Measurements from ENCODE around the gene PKD1L1.
A peak's percentile ranks its signal among the peaks of the same experiment; 100 is the strongest.
"Not testable (repeated sequence)": the region's sequence is repeated elsewhere in the genome, so short reads cannot be mapped to it uniquely, and the experiment has no call there.

The PKD1L1 gene, protein sequence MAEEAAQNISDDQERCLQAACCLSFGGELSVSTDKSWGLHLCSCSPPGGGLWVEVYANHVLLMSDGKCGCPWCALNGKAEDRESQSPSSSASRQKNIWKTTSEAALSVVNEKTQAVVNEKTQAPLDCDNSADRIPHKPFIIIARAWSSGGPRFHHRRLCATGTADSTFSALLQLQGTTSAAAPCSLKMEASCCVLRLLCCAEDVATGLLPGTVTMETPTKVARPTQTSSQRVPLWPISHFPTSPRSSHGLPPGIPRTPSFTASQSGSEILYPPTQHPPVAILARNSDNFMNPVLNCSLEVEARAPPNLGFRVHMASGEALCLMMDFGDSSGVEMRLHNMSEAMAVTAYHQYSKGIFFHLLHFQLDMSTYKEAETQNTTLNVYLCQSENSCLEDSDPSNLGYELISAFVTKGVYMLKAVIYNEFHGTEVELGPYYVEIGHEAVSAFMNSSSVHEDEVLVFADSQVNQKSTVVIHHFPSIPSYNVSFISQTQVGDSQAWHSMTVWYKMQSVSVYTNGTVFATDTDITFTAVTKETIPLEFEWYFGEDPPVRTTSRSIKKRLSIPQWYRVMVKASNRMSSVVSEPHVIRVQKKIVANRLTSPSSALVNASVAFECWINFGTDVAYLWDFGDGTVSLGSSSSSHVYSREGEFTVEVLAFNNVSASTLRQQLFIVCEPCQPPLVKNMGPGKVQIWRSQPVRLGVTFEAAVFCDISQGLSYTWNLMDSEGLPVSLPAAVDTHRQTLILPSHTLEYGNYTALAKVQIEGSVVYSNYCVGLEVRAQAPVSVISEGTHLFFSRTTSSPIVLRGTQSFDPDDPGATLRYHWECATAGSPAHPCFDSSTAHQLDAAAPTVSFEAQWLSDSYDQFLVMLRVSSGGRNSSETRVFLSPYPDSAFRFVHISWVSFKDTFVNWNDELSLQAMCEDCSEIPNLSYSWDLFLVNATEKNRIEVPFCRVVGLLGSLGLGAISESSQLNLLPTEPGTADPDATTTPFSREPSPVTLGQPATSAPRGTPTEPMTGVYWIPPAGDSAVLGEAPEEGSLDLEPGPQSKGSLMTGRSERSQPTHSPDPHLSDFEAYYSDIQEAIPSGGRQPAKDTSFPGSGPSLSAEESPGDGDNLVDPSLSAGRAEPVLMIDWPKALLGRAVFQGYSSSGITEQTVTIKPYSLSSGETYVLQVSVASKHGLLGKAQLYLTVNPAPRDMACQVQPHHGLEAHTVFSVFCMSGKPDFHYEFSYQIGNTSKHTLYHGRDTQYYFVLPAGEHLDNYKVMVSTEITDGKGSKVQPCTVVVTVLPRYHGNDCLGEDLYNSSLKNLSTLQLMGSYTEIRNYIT (N-terminal part only)

DNA sequence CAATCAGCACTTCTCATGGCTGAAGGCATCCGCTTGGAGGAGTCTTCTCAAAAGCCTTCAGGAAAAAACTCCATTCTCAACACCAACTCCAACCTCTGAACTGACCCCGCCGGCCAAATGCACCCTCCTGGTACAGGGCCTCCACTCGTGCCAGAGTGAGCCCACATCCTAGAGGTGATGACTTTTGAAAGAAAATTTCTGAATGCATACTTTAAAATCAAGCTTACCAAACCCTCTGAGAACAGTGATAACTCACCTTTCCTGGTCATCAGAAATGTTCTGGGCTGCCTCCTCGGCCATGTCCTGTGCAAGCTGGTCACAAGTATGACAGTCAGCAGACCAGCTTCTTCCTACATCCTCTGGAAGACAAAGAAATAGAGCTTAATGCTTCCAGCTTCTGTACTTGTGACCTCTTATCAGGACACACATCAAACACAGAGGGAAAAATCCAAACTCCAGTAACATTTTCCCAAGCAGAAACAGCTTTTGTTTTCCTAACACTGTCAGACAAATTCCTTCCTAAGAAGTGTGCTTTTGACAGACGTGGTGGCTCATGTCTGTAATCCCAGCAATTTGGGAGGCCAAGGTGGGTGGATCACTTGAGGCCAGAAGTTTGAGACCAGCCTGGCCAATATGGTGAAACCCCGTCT, at the start of gene PKD1L1:
PKD1L1 (minus strand) TSS at position 326 of the 650 bp plus-strand sequence; CDS start at position 300, 26 bp downstream.
- DNase-seq (ENCODE audit: low read depth) = no peak

DNA sequence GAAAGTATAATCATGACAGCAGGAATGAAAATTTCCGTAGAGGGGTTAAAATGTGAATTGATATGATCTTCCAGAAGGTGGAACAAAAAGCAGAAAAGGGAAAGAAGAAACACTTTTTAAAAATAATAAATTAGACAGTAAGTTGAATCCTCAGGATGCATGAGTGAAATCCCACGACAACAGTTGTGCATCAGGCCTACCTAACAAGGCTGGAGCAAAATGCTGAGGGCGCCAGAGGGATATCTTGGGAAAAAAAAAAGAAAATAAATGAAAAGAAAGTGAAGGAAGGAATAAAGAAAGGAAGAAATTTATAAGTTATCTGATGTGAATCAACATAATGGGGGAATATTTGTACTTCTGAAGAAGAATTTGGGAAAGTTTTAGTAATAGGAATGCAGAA, 44.2 kb upstream of the PKD1L1 start:
- no peak for DNase-seq (ENCODE audit: low read depth)

DNA sequence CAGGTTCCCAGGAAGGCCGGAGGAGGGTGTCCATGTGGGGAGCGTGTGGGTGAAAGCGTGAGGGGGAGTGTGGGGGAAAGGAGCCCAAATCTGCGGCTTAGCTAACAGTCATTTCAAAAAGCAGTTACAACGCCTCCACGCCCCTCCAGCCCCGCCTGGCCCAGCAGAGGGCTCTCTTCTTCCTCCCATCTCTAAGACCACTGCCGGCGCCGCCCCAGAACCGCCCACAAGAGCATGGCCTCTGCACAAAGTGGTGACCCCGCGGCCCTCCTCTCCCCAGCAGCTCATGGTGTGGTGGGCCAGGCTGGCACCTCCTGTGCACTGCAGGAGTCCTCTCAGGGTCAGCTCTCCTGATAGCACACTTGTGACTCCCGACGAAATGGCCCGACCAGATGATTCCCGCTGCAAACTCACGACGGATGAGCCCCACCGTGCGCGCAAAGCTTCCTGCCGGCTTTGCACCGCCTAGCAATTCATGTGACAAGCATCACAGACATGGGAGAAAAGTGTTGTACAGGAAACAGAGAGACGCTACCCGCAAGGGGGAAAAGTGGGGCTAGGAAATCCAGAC, 43.6 kb upstream of the PKD1L1 start:
- peak; percentile 79 for DNase-seq (ENCODE audit: low read depth)

DNA sequence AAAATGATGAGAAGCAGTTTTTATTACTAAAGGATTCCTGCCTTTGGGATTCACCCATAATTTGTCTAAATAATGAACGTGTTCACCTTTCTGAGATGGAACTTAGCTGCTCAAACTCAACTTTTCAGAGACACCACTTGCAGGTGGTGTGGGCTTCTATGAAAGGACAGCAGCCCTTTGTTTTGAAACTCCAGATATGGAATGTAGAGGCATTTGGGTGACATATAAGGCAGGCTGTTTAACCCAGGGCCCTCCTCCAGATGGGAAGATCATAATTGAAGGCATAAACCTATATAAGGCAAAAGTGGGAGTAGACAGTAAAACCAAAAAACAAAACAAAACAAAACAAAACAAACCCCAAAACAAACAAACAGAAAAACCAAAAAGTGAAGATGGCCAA, 43.0 kb upstream of the PKD1L1 start:
- DNase-seq (ENCODE audit: low read depth) = no peak

DNA sequence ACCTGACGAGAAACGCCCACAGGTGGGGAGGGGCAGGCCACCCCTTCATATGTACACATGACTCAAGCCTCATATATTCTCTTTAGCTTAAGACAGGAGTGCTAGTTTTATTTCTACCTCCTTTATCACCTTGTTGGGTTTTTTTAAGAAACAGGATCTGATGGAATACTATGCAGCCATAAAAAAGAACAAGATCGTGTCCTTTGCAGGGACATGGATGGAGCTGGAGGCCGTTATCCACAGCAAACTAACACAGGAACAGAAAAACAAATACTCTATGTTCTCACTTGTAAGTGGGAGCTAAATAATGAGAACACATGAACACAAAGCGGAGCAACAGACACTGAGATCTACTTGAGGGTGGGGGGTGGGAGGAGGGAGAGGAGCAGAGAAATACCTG, 42.3 kb upstream of the PKD1L1 start:
- no peak for DNase-seq (ENCODE audit: low read depth)

DNA sequence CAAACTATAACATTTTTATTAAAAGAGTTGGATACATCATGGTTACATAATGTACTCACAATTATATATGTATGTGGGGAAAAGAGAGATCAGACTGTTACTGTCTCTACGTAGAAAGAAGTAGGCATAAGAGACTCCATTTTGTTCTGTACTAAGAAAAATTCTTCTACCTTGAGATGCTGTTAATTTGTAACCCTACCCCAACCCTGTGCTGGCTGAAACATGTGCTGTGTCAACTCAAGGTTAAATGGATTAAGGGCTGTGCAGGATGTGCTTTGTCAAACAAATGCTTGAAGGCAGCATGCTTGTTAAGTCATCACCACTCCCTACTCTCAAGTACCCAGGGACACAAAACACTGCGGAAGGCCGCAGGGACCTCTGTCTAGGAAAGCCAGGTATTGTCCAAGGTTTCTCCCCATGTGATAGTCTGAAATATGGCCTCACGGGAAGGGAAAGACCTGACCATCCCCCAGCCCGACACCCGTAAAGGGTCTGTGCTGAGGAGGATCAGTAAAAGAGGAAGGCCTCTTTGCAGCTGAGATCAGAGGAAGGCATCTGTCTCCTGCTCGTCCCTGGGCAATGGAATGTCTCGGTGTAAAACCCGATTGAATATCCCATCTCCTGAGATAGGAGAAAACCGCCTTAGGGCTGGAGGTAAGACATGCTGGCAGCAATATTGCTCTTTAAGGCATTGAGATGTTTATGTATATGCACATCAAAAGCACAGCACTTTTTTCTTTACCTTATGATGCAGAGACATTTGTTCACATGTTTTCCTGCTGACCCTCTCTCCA, 41.5 kb upstream of the PKD1L1 start:
- DNase-seq (ENCODE audit: low read depth) = not testable (repeated sequence)

DNA sequence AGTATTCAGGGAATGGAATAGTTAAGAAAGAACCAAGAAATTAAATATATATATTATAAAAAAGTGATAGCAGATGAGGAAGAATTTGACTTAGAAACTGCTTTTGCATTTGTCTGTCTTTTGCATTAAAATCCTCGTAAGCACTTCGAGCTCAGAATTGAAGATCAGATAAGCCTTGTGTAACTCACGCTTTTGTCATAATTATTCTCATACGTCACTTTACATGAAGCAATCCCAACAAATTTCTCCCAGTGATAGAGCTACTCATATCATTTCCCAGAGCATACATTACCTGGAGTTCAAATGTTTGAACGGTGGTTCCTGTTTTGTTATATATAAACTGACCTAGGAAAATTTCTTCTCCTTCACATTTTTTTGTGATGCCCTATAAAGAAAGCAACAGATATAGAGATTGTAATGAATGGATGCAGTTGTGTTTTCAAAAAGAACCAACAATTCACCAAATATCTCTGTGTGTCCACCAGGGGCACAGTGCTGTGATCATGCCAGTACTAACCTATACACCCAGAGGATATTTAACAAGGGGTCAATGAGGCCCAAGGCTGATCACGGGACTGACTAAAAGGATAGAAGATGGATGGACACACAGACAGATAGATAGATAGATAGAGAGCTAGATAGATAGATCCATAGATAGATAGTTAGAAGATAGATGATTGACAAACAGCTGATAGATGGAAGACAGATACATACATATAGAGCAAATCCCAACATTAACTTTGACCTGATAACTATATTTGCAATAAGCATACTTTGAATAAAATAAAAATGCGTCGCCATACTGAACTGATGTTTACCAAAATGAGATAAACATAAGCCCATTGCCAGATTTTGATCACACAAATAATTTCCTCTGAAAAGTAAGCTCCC, 40.5 kb upstream of the PKD1L1 start:
- no peak for DNase-seq (ENCODE audit: low read depth)

DNA sequence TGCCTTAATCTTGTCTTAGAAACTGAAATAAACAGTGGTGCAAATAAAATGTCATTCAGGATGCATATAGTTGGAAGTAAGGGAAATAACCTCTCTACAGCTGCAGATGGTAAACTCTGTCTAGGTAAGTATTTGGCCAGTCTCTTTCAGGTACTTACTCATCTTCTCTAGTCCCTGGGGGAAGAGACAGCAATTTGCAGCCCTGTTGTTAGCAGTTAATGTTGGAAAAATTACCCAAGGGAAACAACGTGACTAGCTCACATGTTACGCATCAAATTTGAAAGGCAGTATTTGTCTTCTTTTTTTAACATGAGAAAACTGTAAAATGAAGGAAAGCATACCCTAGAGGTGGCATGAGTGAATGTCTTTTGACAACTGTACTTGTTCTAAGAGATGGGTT, 34.3 kb upstream of the PKD1L1 start:
- DNase-seq (ENCODE audit: low read depth) = no peak

DNA sequence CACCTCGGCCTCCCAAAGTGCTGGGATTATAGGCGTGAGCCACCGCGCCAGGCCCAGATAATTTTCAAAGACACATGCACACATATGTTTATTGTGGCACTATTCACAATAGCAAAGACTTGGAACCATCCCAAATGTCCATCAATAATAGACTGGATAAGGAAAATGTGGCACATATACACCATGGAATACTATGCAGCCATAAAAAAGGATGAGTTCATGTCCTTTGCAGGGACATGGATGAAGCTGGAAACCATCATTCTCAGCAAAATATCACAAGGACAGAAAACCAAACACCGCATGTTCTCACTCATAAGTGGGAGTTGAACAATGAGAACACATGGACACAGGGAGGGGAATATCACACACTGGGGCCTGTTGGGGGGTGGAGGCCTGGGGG, 32.4 kb upstream of the PKD1L1 start:
- not testable (repeated sequence) for DNase-seq (ENCODE audit: low read depth)

DNA sequence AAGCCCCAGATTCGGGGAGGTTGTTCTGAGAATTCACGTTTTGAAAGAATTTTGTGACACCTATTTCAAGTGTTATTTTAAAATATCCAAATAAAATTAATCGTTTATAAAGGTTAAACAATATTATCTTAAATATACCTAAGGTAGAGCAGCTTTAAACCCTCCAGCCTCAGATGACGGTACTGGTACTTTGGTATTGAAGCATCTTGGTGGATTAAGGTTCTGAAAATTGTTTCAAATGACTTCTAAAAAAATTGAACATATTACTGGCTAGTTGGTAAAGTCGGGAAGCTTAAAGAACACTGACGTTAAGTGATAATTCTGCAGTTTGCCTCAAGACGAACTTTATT, 31.5 kb upstream of the PKD1L1 start:
- DNase-seq (ENCODE audit: low read depth) = no peak

DNA sequence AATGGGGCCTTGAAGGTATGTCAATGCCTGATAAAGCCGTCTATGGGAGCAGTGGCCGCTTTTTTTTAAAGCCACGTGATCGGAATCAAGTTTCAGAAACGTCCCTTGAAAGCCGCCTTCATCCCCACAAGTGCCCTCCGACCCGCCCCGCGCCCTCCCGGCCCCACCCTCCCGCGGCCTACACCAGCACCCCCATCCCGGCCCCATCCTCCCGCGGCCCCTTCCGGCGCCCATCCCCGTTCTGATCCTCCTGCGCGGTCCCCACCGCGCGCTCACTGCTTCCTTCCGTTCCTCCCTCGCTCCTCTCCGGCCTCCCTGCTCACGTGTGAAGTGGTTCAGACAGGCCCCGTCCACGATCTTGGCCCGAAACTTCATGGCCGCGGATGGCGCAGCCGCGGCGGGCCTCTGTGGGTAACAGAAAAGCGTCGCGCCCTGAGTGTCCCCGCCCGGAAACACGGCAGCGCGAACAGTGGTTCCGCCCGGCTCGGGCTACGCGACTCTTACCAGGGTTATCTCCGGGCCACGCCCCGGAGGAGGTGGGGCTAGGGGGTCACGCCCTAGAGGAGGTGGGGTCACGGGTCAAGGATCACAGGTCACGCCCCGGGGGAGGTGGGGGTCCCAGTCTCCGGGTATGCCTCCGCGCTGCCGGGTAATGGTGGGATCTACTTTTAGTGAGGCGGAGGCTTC, 31.0 kb upstream of the PKD1L1 start, which contains the start of gene HUS1:
HUS1 (minus strand) TSS at position 471 of the 687 bp plus-strand sequence; CDS start at position 375, 96 bp downstream.
- DNase-seq (ENCODE audit: low read depth) = peak; percentile 85

DNA sequence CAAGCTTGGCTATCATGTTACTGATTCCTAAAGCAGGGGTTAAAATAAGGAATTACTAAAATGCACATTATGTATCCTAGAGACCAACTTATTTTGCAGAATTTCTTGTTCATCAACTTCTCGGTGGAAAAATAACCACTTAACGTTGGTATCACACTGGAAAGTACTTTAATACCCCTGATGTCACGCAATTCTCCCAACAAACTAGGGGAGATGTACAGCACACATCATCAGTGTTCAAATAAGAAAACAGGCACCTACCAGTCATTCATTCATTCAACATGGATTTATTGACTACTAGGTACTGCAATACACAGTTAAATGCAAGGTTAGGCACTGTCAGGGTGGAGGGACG, 30.5 kb upstream of the PKD1L1 start:
- no peak for DNase-seq (ENCODE audit: low read depth)

DNA sequence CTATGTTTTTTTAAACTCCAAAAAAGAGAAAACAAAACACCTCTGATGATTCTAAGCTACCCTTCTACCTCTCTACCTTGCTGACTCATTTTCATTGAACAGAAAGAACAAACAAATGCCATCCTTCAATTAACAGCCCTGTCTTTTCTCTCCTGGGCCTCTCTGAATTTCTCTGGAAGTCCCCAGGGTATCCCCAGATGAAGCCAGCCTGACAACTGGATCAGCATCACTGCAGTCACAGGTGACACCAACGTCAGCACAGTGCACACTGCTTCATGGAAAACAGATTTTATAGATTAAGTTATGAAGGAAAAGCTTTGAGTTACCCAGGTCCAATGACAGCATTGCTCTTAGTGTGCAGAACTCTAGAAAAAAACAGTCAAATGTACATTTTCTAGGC, 25.5 kb upstream of the PKD1L1 start:
- no peak for DNase-seq (ENCODE audit: low read depth)

DNA sequence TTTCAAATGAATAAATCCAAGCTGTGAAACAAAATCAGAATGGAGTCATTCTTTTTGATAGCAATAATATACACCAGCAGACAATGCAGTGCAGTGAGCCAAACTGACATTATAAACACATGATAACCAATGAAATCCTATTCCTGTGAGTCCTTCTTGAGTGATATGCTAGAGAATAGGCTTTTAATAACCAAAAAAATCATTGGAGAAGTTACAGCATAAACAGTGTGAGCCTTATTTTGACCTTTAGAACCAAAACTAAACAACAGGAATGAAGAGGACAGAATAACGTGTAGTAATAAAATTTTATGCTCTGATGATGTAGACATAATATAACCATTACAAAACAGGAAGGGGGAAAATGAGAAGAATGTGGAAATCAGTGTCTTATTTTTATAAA, 22.5 kb upstream of the PKD1L1 start:
- DNase-seq (ENCODE audit: low read depth) = no peak

DNA sequence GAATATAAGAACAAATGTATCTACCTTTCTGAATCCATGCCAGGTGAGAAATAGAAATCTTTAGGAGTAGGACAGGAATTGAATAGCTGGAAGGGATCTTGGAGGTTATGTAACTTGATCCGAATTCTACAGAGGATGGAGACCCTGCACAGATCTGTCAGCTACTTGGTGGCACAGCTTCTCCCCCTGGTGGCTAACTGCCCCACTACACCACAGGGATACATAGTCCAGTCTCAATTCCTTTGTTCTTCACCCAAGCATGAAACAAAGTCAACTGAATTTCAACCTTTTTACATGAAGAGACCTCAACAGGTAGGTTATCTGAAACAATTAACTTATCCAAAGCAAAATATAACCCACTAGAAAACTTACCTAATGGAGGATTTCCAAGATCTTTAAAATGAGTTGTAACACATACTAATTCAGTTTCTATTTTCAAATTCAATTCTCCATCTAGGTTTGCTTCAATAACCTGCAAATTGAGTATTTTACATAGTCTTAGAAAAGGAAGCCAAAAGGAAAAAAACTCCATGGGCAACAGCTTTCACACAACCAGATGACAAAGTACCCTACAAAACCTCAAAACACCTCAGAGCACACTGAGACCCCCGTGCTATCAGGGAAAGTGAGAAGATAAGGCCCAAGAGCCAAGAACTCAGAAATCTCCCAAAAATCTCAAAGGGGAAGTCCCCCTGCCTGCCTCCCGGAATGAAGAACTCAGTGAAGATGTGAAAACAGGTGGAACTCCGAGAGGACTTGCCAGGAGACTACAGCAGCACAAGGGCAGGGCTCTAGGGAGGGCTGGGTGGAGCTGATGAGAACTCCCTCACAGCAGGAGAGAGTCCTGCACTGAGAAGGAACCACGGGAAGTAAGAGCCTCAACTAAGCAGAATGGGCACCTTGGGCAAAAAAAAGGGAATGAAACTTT, 20.8 kb upstream of the PKD1L1 start:
- no peak for DNase-seq (ENCODE audit: low read depth)

DNA sequence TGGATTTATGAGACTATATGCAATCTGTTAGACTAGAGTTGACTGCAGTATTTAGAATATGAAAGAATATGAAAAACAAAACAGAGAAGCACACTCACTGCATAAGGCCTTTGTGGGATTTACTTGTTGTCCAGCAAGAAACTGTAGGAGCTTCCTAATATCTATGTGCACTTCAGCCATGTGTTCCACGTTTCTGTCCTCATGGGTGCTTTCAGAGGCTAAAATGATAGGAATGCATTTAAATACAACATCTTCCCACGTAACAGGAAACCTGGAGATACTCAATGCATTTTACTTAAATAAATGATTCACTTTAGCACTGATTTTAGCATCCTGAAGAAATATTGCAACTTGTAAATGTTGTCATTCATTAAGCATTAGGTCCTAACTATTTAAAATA, 19.4 kb upstream of the PKD1L1 start:
- DNase-seq (ENCODE audit: low read depth) = no peak

DNA sequence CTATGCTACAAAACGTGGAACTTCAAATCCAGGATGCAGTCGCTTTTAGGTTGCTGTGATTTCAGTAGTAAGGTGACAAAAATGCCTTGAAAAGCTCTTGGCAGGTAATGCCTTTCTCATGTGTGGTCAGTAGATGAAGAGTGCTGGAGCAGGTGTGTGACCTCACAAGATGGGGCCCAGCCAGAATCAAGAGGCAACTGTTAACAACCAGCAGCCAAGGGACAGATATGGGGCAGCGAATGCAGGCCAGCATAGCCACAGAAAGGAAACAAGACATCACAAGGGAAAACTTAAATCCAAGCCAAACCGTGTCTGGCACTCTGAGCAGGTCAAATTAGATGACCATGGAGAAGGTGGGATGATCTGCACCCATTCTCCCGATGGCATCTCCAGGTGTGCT, 18.9 kb upstream of the PKD1L1 start:
- DNase-seq (ENCODE audit: low read depth) = no peak

DNA sequence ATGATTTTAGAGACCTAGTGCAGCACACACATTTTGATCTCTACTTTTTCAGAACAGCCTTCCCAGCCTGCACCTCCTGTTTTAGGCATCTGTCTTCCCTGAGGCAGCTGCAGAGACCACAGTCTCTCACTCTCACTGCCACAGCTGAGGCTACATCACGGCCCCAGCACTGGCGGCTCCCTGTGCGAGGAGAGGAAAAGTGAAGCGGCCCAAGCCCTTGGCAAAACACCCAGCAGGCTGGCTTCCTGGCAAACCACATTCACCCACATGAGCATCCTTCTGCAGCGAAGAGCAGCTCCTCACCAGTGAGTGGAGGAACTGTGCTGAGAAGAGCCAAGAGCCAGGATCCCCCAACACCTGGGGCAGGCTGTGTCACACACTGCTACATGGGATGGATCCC, 17.2 kb upstream of the PKD1L1 start:
- DNase-seq (ENCODE audit: low read depth) = no peak
